GM12872 (cell line): ENCODE measurements around the gene CCN6.

Source experiments
- TF ChIP-seq, protein P1 (sequence below): IDR thresholded peaks from 3 replicates; pipeline ENCODE4 v1.5.1; 2011; ENCODE audit warnings: low read depth, mild to moderate bottlenecking, low read length, moderate library complexity; ENCODE audit not compliant: insufficient read depth

CCN6 gene

DNA sequence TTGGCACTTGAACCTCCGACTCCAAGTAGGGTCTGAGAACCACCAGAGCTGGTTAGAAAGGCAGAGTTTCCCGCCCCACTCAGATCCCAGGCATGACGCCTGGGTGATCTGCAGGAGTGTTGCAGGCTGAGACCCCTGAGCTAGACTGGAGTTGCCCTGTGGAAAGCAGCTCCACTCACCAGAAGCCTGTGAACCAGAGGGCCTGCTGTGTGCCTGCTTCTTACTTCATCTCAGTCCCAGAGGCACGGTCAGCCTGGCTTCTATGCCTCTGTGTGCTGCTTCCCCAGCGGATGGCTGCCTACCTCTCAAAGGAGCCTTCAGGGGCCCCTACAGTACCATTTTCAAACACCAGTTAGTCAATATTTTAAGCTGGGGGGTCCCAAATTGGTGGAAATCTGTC is 15.6 kb upstream of the CCN6 start:
- TF ChIP-seq, protein P1, sequence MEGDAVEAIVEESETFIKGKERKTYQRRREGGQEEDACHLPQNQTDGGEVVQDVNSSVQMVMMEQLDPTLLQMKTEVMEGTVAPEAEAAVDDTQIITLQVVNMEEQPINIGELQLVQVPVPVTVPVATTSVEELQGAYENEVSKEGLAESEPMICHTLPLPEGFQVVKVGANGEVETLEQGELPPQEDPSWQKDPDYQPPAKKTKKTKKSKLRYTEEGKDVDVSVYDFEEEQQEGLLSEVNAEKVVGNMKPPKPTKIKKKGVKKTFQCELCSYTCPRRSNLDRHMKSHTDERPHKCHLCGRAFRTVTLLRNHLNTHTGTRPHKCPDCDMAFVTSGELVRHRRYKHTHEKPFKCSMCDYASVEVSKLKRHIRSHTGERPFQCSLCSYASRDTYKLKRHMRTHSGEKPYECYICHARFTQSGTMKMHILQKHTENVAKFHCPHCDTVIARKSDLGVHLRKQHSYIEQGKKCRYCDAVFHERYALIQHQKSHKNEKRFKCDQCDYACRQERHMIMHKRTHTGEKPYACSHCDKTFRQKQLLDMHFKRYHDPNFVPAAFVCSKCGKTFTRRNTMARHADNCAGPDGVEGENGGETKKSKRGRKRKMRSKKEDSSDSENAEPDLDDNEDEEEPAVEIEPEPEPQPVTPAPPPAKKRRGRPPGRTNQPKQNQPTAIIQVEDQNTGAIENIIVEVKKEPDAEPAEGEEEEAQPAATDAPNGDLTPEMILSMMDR: no peak

DNA sequence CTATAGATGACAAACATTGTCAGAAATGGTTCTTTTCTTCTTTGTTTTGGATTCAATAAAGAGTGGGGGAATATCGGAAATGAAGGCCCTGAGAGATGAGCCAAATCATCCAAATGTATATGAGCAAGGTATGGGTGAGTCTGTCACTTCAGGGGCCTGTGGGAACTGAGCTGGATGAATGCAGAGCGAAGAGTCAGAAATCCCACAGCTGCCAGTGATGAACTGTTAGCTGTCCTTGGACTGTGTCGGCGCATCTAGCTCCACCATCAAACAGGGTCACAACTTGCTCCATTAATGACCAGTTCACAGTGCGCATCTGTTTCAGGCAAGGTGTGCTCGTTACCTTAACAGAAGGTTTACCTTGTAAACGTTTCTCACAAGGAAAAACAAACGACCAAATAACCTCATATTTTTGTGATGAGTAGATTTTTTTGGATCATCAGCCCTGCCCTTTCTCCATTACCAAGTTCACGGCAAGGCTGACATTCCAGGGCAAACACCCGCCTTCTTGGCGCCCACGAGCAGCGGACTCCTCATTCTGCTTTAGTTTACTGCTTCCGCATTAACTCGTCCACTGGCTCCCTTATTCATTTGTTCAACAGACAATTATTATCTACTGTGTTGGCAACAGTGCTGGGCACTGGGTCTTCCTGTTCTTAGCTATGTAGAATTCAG is 15.0 kb upstream of the CCN6 start:
- TF ChIP-seq, protein P1: no peak

DNA sequence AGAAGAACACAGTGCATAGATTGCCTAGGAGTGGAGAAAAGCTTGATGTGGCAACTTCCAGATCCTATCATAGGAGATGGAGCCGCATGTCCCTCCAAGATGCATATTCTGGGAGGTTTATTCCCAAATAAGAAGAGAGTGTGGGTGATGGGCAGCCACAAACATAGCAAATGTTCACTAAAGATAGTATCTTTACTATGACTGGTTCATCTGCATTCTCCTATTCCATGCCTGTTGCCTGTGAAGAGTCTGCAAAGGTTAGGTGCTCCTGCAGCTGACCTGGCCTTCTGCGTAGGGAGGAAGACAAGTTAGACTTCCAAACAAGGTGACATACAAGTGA is 14.5 kb upstream of the CCN6 start:
- TF ChIP-seq, protein P1: no peak

DNA sequence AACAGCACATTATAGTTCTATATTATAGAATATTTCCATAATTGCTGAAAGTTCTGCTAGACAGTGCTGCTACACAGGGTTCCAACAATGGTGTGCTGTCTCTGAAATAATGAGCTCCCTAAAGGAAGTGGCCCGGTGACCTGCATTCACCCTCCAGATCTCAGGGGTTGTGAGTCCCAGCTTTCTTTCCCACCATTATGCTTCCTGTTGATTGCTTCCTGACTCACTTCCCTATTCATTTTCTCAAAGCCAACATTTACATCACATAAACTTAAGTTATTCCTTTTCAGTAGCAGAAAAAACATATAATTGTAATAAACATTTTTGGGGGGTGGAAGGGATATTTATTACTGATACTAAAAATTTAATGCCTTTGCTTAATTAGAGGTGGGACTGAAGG is 12.9 kb upstream of the CCN6 start:
- TF ChIP-seq, protein P1: no peak

DNA sequence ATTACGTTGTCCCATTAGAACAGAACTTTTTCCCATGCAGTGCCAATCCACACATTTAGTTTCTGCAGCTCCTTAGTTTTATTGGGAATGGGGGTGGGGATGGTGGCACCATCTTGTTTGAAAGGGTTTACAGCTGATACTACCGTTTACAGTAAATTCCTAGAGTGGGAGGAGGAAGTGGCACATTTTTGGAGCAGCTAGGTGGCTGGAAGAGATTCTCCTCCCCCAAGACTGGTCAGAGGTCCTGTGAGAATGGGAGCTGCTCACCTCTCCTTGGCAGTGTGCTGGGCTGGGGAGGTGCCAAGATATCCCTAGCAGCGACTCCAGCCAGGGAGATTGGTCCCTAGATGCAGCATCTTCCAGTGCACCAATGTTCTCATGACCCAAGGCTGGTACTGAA is 12.4 kb upstream of the CCN6 start:
- TF ChIP-seq, protein P1: no peak

DNA sequence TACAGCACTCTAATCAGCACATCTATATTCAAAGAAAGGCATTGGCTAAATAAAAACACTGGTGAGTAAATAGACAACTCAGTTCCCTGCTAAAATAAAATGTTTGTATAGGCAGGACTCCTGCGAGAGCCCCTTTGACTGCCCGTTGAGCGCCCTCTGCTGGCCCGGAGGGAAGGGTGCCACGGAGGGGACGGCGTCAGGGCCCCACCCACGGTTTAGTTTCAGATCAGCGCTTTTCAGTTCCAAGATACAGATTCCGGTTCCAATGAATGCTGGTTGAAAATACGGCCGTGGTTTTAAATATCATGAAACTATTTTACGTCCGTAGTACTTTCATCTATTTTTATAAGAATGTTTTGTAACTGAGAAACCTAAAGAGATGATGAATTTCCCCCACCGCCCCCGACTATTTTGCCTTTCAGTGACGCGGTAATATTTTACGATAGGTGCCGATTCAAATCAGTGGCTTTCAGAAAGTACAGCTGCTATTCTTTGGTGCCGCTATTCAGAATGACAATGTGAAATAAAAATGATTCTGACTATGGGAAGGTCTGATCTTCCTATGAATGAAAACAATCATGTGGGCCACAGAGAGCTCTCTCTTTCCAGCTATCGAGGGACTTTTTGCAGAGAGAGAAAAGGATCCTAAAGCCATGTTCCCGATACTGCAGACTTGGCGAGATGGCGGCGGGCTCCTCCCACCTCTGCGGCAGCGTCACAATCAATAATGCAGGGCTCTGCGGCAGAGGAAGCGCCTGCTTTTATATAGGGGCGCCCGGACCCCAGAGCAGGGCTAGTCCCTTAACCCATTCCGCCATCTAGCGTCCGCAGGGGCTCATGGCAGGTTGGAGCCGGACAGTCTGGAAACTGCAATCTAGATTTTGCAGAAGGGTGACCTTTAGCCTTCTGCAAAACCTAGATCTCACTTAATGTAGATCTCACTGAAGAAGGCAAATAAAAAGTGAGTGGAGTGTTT is 10.6 kb upstream of the CCN6 start:
- TF ChIP-seq, protein P1: peak; percentile 93

DNA sequence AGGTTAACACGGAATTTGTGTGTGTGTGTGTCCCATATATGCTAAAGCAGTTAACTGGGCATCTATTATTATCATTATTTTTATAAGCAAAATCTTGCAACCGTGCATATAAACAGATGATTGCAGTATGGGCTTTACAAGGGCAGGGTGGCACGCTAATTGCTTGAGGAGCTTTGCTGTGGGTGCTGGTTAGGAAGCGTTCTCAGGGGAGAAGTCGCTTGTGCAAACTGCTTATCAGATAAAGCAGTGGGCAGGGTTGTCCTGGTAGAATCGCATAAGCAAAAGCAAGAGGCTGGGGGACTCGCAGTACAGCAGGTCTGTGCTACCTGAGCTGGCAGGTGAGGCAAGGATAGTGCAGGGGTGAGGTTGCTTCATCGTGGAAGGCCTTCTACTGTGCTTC is 9.7 kb upstream of the CCN6 start:
- TF ChIP-seq, protein P1: no peak
